ENCODE data around the gene PAPSS2.

Gene PAPSS2

DNA sequence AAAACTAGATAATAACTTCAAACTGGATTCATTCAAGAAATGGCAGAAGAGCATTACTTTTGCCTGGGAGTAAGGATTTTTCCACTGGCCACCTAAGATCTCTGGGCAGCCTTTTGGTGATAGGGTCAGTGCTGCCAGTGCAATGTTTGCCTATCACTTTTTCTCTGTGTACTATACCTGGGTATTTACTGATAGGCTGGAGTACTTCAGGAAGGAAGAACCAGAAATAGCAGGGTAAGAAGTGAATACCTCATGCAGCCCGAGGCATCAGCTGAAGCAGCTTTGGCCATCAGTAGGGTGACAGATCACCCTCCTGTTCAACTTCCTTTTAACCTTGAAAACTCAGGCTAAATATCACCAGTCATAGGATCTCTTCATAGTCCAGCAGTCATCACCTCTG, 5.5 kb upstream of the PAPSS2 start:
- Histone ChIP-seq H3K4me1 (ENCODE audit: control insufficient read depth, insufficient read depth, low read length) (no peaks in the 10 kb centered on the region), H3K27me3 (ENCODE audit: control insufficient read depth, insufficient read depth, low read length, poor library complexity, severe bottlenecking) (peaks cover 12% of the 10 kb centered on the region), H3K36me3 (ENCODE audit: control insufficient read depth, insufficient read depth, low read length) (no peaks in the 10 kb centered on the region), H3K4me3 (ENCODE audit: insufficient read depth, low read depth, low read length) (no peak overlapping the region), H3K27ac (ENCODE audit: insufficient read depth, low read depth, low read length, poor library complexity, severe bottlenecking) (no peak overlapping the region), H3K9me3 (ENCODE audit: control insufficient read depth, low read length) (no peaks in the 10 kb centered on the region)
- WGBS, 2 experiments: 94 to 95% methylated on average over 1 of the region's 1 CpG

DNA sequence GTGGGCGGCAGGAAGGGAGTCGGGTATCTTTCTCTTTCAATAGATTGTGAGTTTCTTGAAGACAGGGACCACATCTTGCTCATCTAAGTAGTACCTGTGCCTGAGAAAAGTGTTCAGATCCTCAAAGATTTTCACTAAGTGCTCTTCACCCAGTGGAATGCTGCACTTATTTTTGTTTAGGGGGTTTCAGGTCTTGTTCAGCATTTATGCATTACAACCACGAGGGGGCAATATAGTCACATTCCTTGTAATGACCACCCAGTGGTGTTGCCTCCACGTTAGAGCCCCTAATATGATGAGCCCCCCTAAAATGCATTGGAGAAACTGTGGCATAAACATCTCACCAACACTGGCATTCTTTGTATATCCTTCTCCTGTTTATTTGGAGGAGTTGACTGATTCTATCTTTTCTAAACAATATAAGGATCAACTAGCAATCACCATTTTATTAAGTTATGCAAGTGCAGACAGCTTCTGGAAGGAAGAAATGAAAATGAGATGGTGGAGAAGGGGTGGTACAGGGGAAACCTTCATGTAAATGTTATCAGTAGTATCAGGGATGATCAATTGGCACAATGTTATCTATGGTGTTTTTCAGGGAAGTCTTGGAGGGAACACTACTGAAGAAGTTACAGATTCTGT, 3.1 kb upstream of the PAPSS2 start:
- Histone ChIP-seq H3K4me1 (ENCODE audit: control insufficient read depth, insufficient read depth, low read length) (no peaks in the 10 kb centered on the region), H3K9me3 (ENCODE audit: control insufficient read depth, low read length) (no peaks in the 10 kb centered on the region), H3K36me3 (ENCODE audit: control insufficient read depth, insufficient read depth, low read length) (no peaks in the 10 kb centered on the region), H3K27ac (ENCODE audit: insufficient read depth, low read depth, low read length, poor library complexity, severe bottlenecking) (no peak overlapping the region), H3K27me3 (ENCODE audit: control insufficient read depth, insufficient read depth, low read length, poor library complexity, severe bottlenecking) (peaks cover 34% of the 10 kb centered on the region), H3K4me3 (ENCODE audit: insufficient read depth, low read depth, low read length) (no peak overlapping the region)
- WGBS, 2 experiments: 45 to 47% methylated on average over 4 of the region's 4 CpGs

DNA sequence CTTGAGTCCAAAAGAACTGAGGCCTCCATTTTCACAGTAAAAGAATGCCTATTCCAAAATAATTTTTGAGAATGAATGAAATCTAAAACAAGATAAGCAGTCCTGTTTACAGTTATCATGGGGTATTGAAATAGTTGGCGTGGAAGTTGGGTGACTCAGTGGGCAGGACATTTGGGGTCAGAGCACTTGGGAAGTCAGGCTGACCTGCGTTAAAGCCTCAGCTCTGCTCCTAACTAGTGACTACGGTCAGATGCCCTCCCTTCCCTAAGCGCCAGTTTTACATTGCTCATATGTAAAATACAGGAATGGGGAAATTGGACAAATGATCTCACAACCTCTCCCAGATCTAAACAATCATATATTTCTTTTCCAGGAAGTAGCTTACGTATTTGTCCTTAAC, 2.3 kb upstream of the PAPSS2 start:
- WGBS, 2 experiments: 91 to 92% methylated on average over 5 of the region's 5 CpGs
- H3K9me3 ChIP-seq (ENCODE audit: control insufficient read depth, low read length): no peaks in the 10 kb centered on the region
- H3K4me1 ChIP-seq (ENCODE audit: control insufficient read depth, insufficient read depth, low read length): no peaks in the 10 kb centered on the region
- H3K27ac ChIP-seq (ENCODE audit: insufficient read depth, low read depth, low read length, poor library complexity, severe bottlenecking): no peak overlapping the region
- H3K36me3 ChIP-seq (ENCODE audit: control insufficient read depth, insufficient read depth, low read length): no peaks in the 10 kb centered on the region
- peaks cover 36% of the 10 kb centered on the region for H3K27me3 ChIP-seq (ENCODE audit: control insufficient read depth, insufficient read depth, low read length, poor library complexity, severe bottlenecking)
- H3K4me3 ChIP-seq (ENCODE audit: insufficient read depth, low read depth, low read length): no peak overlapping the region

DNA sequence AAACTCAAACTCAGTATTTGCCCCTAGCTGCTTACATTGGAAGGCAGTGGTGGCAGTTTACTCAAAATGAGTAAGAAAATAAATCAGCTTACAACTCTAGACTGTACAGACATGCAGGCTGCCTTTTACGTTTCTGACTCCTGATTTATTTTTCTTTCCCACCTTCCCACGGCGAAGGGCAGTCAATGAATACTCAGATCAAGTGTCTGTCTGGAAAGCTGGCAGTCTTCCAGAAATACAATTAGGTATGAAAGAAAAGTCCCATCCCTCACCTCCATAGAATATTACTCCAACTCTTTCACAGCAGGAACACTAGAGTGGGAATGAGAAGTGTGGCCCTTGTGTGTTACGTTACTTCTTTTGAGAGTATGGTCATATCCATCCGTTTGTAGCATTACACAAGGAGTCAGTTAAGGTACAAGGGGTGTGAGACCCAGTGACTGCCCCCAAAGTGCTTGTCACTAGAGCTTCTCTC, 1.3 kb upstream of the PAPSS2 start:
- H3K27ac ChIP-seq (ENCODE audit: insufficient read depth, low read depth, low read length, poor library complexity, severe bottlenecking): no peak overlapping the region
- no peaks in the 10 kb centered on the region for H3K9me3 ChIP-seq (ENCODE audit: control insufficient read depth, low read length)
- H3K36me3 ChIP-seq (ENCODE audit: control insufficient read depth, insufficient read depth, low read length): no peaks in the 10 kb centered on the region
- WGBS, 2 experiments: 93 to 94% methylated on average over 5 of the region's 5 CpGs
- H3K4me3 ChIP-seq (ENCODE audit: insufficient read depth, low read depth, low read length): no peak overlapping the region
- peaks cover 36% of the 10 kb centered on the region for H3K27me3 ChIP-seq (ENCODE audit: control insufficient read depth, insufficient read depth, low read length, poor library complexity, severe bottlenecking)
- no peaks in the 10 kb centered on the region for H3K4me1 ChIP-seq (ENCODE audit: control insufficient read depth, insufficient read depth, low read length)

DNA sequence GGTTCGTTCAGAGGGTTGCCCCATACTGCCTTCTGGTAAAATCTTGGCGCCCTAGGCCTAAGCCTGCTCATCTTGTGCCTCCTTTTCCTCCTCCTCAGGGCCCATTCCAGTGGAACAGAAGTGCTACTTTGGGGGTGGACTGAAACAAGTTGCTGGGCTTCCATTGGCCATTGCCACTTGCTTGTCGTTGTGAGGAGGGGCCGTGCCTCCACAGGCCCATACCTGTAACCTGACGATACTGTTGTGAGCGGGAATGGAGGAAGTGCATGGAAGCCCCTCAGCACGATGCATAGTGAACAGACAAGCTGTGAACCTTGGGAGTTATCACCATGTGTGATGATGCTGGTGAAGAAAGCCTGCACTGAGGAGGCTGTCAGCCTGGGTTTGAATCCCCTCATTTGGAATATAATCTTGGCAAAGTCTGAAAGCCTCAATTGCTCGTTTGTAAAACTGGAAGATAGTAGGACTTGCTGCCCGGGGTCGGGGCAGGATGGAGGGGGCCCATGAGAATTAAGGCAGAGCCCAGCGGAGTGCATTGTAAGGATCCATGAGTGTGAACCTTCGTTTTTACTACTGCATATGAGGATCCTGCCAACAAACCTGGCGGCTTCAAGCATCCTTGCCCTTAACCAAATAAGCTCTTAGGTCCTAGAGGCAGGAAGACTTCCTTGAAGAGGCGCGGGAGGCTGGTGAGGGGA, 671 bp upstream of the PAPSS2 start:
- Histone ChIP-seq H3K4me3 (ENCODE audit: insufficient read depth, low read depth, low read length) (peak overlapping the region; percentile 59), H3K27me3 (ENCODE audit: control insufficient read depth, insufficient read depth, low read length, poor library complexity, severe bottlenecking) (peaks cover 36% of the 10 kb centered on the region), H3K9me3 (ENCODE audit: control insufficient read depth, low read length) (no peaks in the 10 kb centered on the region), H3K4me1 (ENCODE audit: control insufficient read depth, insufficient read depth, low read length) (no peaks in the 10 kb centered on the region), H3K27ac (ENCODE audit: insufficient read depth, low read depth, low read length, poor library complexity, severe bottlenecking) (no peak overlapping the region), H3K36me3 (ENCODE audit: control insufficient read depth, insufficient read depth, low read length) (no peaks in the 10 kb centered on the region)
- WGBS, 2 experiments: 53 to 54% methylated on average over 15 of the region's 15 CpGs

DNA sequence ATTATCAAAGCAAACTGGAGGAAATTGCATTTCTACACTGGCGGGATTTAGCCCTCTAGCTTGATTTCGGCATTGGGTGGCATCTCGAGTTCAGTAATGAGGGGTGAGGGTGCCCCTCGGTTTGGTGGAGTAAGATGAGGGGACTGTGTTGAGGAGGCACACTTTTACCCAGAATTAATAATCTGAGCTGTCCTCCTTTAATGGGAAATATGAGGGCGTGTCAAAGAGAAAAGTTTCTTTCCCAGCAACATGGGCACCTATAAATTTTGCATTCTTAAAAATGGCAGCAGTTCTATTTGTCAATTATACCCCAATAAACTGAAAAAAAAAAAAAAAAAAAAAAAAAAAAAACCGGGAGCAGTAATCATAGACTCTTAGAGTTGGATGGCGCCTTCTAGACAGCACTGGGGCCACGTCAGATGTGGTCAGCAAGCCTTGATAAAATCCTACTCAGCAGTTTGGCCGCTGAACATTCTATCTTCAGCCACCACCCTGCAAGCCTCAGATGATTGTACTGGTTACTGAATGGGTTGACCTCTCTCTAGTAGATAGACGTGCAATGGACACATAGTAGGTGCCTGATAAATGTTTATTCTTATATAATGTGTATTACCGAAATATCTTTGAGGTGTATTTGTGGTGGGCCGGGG, 931 bp downstream of the PAPSS2 start:
- H3K27me3 ChIP-seq (ENCODE audit: control insufficient read depth, insufficient read depth, low read length, poor library complexity, severe bottlenecking): peaks cover 36% of the 10 kb centered on the region
- no peaks in the 10 kb centered on the region for H3K4me1 ChIP-seq (ENCODE audit: control insufficient read depth, insufficient read depth, low read length)
- no peak overlapping the region for H3K27ac ChIP-seq (ENCODE audit: insufficient read depth, low read depth, low read length, poor library complexity, severe bottlenecking)
- 34 to 35% methylated on average over 11 to 12 of the region's 12 CpGs for WGBS, 2 experiments
- H3K9me3 ChIP-seq (ENCODE audit: control insufficient read depth, low read length): no peaks in the 10 kb centered on the region
- H3K4me3 ChIP-seq (ENCODE audit: insufficient read depth, low read depth, low read length): peak overlapping the region; percentile 59
- H3K36me3 ChIP-seq (ENCODE audit: control insufficient read depth, insufficient read depth, low read length): no peaks in the 10 kb centered on the region

DNA sequence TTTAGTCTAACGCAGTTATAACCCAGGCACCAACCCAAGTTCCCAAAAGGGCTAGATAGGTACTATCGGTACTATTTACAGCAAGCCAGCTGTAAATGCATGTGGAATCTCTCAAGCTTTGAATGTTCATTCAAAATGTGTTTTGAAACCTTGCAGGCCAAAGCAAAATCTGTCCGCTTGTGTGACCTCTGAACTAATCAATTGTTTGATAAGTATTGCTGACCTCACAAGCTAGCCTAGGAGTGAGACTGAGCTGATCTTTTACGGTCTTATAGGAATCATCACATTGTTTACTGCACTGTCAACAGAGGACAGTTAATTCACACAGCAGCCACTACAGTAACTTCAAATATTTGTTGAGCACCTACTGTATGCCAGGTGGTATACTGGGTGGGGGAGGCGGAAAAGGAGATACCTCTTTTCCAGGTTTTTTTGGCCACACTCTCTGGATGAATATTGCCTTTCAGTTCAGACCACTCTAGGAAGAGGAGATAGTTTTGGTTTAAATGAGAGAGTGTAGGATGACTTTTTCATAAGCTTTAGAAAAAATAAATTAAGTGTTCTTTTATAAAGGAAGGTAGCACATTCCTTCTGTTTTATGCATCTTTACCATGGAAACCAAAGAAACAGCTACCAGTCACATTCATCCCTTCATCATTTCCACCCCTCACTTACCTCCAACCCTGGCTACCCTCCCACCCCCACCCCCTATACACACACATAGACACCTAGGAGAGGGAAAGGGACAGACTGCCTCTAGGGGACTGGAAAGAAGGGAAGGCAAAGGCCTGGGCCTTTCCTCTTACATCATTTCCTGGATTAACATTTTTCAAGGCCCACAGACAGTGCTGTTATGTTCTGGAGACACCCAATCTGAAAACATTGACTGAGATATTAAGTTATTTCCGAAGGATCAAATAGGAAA, 2.4 kb downstream of the PAPSS2 start:
- no peak overlapping the region for H3K4me3 ChIP-seq (ENCODE audit: insufficient read depth, low read depth, low read length)
- 94 to 95% methylated on average over 6 of the region's 6 CpGs for WGBS, 2 experiments
- peaks cover 36% of the 10 kb centered on the region for H3K27me3 ChIP-seq (ENCODE audit: control insufficient read depth, insufficient read depth, low read length, poor library complexity, severe bottlenecking)
- no peaks in the 10 kb centered on the region for H3K4me1 ChIP-seq (ENCODE audit: control insufficient read depth, insufficient read depth, low read length)
- H3K9me3 ChIP-seq (ENCODE audit: control insufficient read depth, low read length): no peaks in the 10 kb centered on the region
- no peaks in the 10 kb centered on the region for H3K36me3 ChIP-seq (ENCODE audit: control insufficient read depth, insufficient read depth, low read length)
- no peak overlapping the region for H3K27ac ChIP-seq (ENCODE audit: insufficient read depth, low read depth, low read length, poor library complexity, severe bottlenecking)

DNA sequence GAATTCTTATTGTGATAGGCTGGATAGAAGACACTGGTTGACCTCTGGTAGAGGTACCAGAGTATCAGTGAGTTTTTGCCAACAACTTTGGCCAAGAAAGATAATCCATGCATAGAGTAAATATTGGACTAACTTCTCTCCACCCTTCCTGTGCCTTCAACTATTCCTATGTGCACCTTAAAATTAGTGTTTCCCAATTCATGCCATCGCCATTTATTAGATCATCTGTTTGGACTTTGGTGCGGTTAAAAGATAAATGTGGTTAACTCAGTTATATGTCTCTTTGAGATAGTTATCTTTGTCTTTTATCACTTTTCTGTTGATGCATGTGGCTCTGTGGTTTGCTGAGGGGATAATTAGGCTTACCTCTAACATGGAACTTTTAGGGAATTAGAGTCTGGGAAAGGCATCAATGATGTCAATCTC, 4.6 kb downstream of the PAPSS2 start:
- H3K27me3 ChIP-seq (ENCODE audit: control insufficient read depth, insufficient read depth, low read length, poor library complexity, severe bottlenecking): peaks cover 23% of the 10 kb centered on the region
- no peaks in the 10 kb centered on the region for H3K36me3 ChIP-seq (ENCODE audit: control insufficient read depth, insufficient read depth, low read length)
- H3K27ac ChIP-seq (ENCODE audit: insufficient read depth, low read depth, low read length, poor library complexity, severe bottlenecking): no peak overlapping the region
- H3K9me3 ChIP-seq (ENCODE audit: control insufficient read depth, low read length): no peaks in the 10 kb centered on the region
- H3K4me1 ChIP-seq (ENCODE audit: control insufficient read depth, insufficient read depth, low read length): no peaks in the 10 kb centered on the region
- no peak overlapping the region for H3K4me3 ChIP-seq (ENCODE audit: insufficient read depth, low read depth, low read length)
- 96 to 97% methylated on average over 2 of the region's 2 CpGs for WGBS, 2 experiments

DNA sequence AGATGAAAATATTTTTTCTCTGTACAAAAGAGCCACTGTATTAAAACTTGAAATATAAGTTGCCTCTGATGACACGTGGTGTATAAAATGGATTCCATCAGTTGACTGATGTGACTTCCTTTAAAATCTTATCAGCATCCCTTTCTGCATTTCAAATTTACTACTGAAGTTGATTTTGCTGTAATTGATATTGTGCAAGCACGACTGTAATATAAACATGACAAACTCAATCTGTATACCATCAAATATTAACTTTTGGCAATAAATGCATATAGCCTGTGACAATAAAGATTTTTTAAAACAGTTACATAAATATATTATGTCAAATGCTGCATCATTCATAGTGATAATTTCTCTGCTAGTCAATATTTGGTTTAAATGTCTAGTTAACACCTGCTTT, 7.8 kb downstream of the PAPSS2 start:
- WGBS, 2 experiments: 90 to 100% methylated on average over 1 of the region's 2 CpGs
- H3K4me3 ChIP-seq (ENCODE audit: insufficient read depth, low read depth, low read length): no peak overlapping the region
- no peaks in the 10 kb centered on the region for H3K9me3 ChIP-seq (ENCODE audit: control insufficient read depth, low read length)
- H3K36me3 ChIP-seq (ENCODE audit: control insufficient read depth, insufficient read depth, low read length): no peaks in the 10 kb centered on the region
- no peaks in the 10 kb centered on the region for H3K27me3 ChIP-seq (ENCODE audit: control insufficient read depth, insufficient read depth, low read length, poor library complexity, severe bottlenecking)
- H3K4me1 ChIP-seq (ENCODE audit: control insufficient read depth, insufficient read depth, low read length): no peaks in the 10 kb centered on the region
- no peak overlapping the region for H3K27ac ChIP-seq (ENCODE audit: insufficient read depth, low read depth, low read length, poor library complexity, severe bottlenecking)
